ENCODE measurements around the gene TRPV3. TPM values are rescaled to one million over a fixed set of nuclear protein-coding genes. Genes with fewer than 3 reads are reported as not detected.

Gene TRPV3
- total RNA-seq, 1 experiment from 2014 or later: 0.13 TPM

DNA sequence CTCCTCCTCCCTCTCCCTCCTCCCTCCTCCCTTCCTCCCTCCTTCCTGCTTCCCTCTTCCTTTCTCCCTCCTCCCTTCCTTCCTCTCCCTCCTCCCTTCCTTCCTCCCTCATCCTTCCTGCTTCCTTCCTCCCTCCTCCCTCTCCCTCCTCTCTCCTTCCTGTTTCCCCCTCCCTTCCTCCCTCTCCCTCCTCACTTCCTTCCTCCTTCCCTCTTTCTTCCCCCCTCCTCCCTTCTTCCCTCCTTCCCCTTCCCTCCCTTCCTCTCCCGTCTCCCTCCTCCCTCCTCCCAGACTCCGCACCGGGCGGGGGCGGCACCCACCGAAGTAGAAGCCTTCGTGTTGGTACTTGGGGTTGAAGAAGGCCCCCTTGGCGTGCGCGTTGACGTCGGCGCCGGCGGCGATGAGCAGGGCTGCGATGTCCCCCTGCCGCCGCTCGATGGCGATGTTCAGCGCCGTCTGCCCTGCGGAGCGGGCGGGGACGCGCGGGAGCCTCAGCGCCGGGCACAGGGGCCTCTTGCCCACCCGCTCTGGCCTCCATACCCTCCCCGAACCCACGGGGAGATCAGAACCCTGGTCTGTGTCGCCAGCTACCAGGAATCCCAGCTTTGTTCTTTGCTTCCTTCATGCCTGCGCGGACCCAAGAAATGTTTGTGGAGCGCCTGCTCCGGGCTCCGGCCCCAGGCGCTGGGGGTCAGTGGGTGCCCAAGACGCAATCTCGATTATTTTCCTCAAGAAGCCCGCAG is 22.2 kb downstream of the TRPV3 start:
- no peaks in the 10 kb centered on the region for H3K9me3 ChIP-seq (ENCODE audit: low read depth, low read length, poor library complexity, severe bottlenecking)
- TF ChIP-seq, protein P1, sequence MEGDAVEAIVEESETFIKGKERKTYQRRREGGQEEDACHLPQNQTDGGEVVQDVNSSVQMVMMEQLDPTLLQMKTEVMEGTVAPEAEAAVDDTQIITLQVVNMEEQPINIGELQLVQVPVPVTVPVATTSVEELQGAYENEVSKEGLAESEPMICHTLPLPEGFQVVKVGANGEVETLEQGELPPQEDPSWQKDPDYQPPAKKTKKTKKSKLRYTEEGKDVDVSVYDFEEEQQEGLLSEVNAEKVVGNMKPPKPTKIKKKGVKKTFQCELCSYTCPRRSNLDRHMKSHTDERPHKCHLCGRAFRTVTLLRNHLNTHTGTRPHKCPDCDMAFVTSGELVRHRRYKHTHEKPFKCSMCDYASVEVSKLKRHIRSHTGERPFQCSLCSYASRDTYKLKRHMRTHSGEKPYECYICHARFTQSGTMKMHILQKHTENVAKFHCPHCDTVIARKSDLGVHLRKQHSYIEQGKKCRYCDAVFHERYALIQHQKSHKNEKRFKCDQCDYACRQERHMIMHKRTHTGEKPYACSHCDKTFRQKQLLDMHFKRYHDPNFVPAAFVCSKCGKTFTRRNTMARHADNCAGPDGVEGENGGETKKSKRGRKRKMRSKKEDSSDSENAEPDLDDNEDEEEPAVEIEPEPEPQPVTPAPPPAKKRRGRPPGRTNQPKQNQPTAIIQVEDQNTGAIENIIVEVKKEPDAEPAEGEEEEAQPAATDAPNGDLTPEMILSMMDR (conservative IDR thresholded peaks at IDR 0.05; ENCODE audit: low read depth, low read length): peak; percentile 94
- TF ChIP-seq EZH2 (IDR thresholded peaks at IDR 0.05; ENCODE audit: borderline replicate concordance, low read depth, low read length, poor library complexity, severe bottlenecking): no peak
- no peaks in the 10 kb centered on the region for H3K27me3 ChIP-seq (replicated peaks; ENCODE audit: insufficient read depth, low read depth, low read length, poor library complexity)
- no TSS peak for BruUV-seq (replicated peaks)
- peak overlapping the region; percentile 45 for H3K4me3 ChIP-seq (ENCODE audit: low read depth, low read length, poor library complexity, severe bottlenecking)
- H3K4me1 ChIP-seq (ENCODE audit: insufficient read depth, low read length, poor library complexity, severe bottlenecking): no peaks in the 10 kb centered on the region
- CTCF ChIA-PET: no interaction called here
- POLR2A ChIA-PET (ENCODE audit: low non-redundant PET): no interaction called here
- peak; percentile 89 for DNase-seq (ENCODE audit: low spot score)
- H3K36me3 ChIP-seq (ENCODE audit: insufficient read depth, low read length, poor library complexity, severe bottlenecking): no peaks in the 10 kb centered on the region
- H3K27ac ChIP-seq (ENCODE audit: low read depth, low read length, poor library complexity, severe bottlenecking): peak overlapping the region; percentile 63
- intact Hi-C loops (cut with micrococcal nuclease; ENCODE audit: unreplicated experiment): no loop called here

DNA sequence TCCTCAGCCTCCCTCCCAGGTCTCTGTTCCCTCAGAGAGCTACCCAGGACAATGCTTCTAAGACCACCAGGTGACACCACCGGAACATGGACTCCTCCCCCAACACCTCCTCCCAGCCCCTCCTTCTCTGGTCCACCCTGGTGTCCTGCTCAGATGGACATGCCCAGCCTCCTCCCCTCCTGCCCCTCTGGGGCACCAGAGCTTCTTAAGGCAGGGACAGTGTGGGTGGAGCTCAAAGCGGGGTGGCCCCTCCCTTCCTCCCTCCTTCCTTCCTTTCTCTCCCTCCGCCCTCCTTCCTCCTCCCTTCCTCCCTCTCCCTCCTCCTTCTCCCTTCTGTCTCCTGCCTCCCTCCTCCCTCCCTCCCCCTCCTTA is 22.7 kb downstream of the TRPV3 start:
- TF ChIP-seq EZH2 (IDR thresholded peaks at IDR 0.05; ENCODE audit: borderline replicate concordance, low read depth, low read length, poor library complexity, severe bottlenecking): no peak
- TF ChIP-seq, protein P1 (conservative IDR thresholded peaks at IDR 0.05; ENCODE audit: low read depth, low read length): no peak
- CTCF ChIA-PET: interaction anchor here (0.6 kb wide), 1 partner anchor 34 kb away, joined by 4 read pairs; no protein-coding TSS in a partner anchor
- intact Hi-C loops (cut with micrococcal nuclease; ENCODE audit: unreplicated experiment): no loop called here
- Histone ChIP-seq H3K4me3 (ENCODE audit: low read depth, low read length, poor library complexity, severe bottlenecking) (no peak overlapping the region), H3K4me1 (ENCODE audit: insufficient read depth, low read length, poor library complexity, severe bottlenecking) (no peaks in the 10 kb centered on the region), H3K27me3 (replicated peaks; ENCODE audit: insufficient read depth, low read depth, low read length, poor library complexity) (no peaks in the 10 kb centered on the region), H3K9me3 (ENCODE audit: low read depth, low read length, poor library complexity, severe bottlenecking) (no peaks in the 10 kb centered on the region), H3K36me3 (ENCODE audit: insufficient read depth, low read length, poor library complexity, severe bottlenecking) (no peaks in the 10 kb centered on the region), H3K27ac (ENCODE audit: low read depth, low read length, poor library complexity, severe bottlenecking) (no peak overlapping the region)
- POLR2A ChIA-PET (ENCODE audit: low non-redundant PET): no interaction called here
- BruUV-seq (replicated peaks): no TSS peak
- DNase-seq (ENCODE audit: low spot score): peak; percentile 47

DNA sequence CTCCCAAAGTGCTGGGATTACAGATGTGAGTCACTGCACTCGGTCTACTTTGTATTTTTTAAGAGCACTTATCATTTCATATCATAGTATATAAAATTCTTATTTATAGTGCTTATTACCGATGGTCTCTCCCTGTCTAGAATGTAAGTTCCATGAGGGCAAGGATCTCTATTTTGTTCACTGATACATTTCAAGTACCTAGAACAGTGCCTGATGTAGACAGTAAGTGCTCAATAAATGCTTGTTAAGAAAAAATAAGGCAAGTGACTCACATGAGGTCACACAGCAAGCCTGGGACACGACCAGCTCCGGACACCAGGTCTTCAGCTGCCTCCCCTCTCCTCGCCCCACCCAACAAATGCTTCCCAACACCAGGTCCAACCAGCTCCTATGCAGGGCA is 23.9 kb downstream of the TRPV3 start:
- no peak for TF ChIP-seq EZH2 (IDR thresholded peaks at IDR 0.05; ENCODE audit: borderline replicate concordance, low read depth, low read length, poor library complexity, severe bottlenecking)
- TF ChIP-seq, protein P1 (conservative IDR thresholded peaks at IDR 0.05; ENCODE audit: low read depth, low read length): no peak
- H3K36me3 ChIP-seq (ENCODE audit: insufficient read depth, low read length, poor library complexity, severe bottlenecking): no peaks in the 10 kb centered on the region
- no peak overlapping the region for H3K4me3 ChIP-seq (ENCODE audit: low read depth, low read length, poor library complexity, severe bottlenecking)
- no peaks in the 10 kb centered on the region for H3K9me3 ChIP-seq (ENCODE audit: low read depth, low read length, poor library complexity, severe bottlenecking)
- intact Hi-C loops (cut with micrococcal nuclease; ENCODE audit: unreplicated experiment): no loop called here
- ChIA-PET CTCF (no interaction called here), POLR2A (ENCODE audit: low non-redundant PET) (no interaction called here)
- no peak overlapping the region for H3K27ac ChIP-seq (ENCODE audit: low read depth, low read length, poor library complexity, severe bottlenecking)
- no TSS peak for BruUV-seq (replicated peaks)
- DNase-seq (ENCODE audit: low spot score): no peak
- H3K27me3 ChIP-seq (replicated peaks; ENCODE audit: insufficient read depth, low read depth, low read length, poor library complexity): no peaks in the 10 kb centered on the region
- H3K4me1 ChIP-seq (ENCODE audit: insufficient read depth, low read length, poor library complexity, severe bottlenecking): no peaks in the 10 kb centered on the region
